ENCODE measurements around the gene ITSN2. TPM values are rescaled to one million over a fixed set of nuclear protein-coding genes. Genes with fewer than 3 reads are reported as not detected.

Gene ITSN2
- total and polyA plus RNA-seq, 12 donors, result 35.1 to 108 (median 59.8) TPM

GRCh38 chr2:24332791-24333540 is 27.4 kb downstream of the ITSN2 start:
- DNase-seq, result no peak
- no peaks in the 10 kb centered on the region for H3K36me3 ChIP-seq (replicated peaks in 1 of 2)
- H3K4me3 ChIP-seq, result no peak overlapping the region
- H3K9me3 ChIP-seq (replicated peaks in 1 of 3), result no peaks in the 10 kb centered on the region
- no peak for TF ChIP-seq POLR2A (IDR thresholded peaks at IDR 0.05)
- TF ChIP-seq, protein P1, sequence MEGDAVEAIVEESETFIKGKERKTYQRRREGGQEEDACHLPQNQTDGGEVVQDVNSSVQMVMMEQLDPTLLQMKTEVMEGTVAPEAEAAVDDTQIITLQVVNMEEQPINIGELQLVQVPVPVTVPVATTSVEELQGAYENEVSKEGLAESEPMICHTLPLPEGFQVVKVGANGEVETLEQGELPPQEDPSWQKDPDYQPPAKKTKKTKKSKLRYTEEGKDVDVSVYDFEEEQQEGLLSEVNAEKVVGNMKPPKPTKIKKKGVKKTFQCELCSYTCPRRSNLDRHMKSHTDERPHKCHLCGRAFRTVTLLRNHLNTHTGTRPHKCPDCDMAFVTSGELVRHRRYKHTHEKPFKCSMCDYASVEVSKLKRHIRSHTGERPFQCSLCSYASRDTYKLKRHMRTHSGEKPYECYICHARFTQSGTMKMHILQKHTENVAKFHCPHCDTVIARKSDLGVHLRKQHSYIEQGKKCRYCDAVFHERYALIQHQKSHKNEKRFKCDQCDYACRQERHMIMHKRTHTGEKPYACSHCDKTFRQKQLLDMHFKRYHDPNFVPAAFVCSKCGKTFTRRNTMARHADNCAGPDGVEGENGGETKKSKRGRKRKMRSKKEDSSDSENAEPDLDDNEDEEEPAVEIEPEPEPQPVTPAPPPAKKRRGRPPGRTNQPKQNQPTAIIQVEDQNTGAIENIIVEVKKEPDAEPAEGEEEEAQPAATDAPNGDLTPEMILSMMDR (IDR thresholded peaks at IDR 0.05), result no peak
- intact Hi-C loops (cut with DNase I), result no loop called here
- peak overlapping the region in 1 of 5 donors; percentile 12 for H3K27ac ChIP-seq
- WGBS, 4 donors, result 77 to 88% (median 86%) methylated on average over 2 of the region's 2 CpGs
- no peaks in the 10 kb centered on the region for H3K27me3 ChIP-seq
- peaks cover 11 to 60% of the 10 kb centered on the region in 2 donors for H3K4me1 ChIP-seq (replicated peaks in 1 of 2)

- WGBS, 4 donors, result 79 to 85% (median 84%) methylated on average over 11 of the region's 11 CpGs
- H3K27me3 ChIP-seq, result no peaks in the 10 kb centered on the region
Measured at GRCh38 chr2:24330161-24330560, 30.2 kb downstream of the ITSN2 start.

GRCh38 chr2:24329700-24330099 is 30.6 kb downstream of the ITSN2 start:
- TF ChIP-seq, protein P1 (IDR thresholded peaks at IDR 0.05), result no peak
- no peak for TF ChIP-seq POLR2A (IDR thresholded peaks at IDR 0.05)
- H3K9me3 ChIP-seq (replicated peaks in 1 of 3), result no peaks in the 10 kb centered on the region
- no peak overlapping the region for H3K4me3 ChIP-seq
- no peak for DNase-seq
- H3K27me3 ChIP-seq, result no peaks in the 10 kb centered on the region
- intact Hi-C loops (cut with DNase I), result no loop called here
- peaks cover 11 to 53% of the 10 kb centered on the region in 2 donors for H3K4me1 ChIP-seq (replicated peaks in 1 of 2)
- WGBS, 4 donors, result 49 to 60% (median 52%) methylated on average over 2 of the region's 2 CpGs
- H3K36me3 ChIP-seq (replicated peaks in 1 of 2), result no peaks in the 10 kb centered on the region
- no peak overlapping the region for H3K27ac ChIP-seq

More at GRCh38 chr2:24330161-24330560, 30.2 kb downstream of the ITSN2 start:
- H3K36me3 ChIP-seq (replicated peaks in 1 of 2), result no peaks in the 10 kb centered on the region
- intact Hi-C loops (cut with DNase I), result no loop called here
- H3K4me1 ChIP-seq (replicated peaks in 1 of 2), result peaks cover 11 to 53% of the 10 kb centered on the region in 2 donors
- H3K9me3 ChIP-seq (replicated peaks in 1 of 3), result no peaks in the 10 kb centered on the region
- no peak overlapping the region for H3K4me3 ChIP-seq
- no peak for DNase-seq
- TF ChIP-seq POLR2A (IDR thresholded peaks at IDR 0.05), result no peak
- TF ChIP-seq, protein P1 (IDR thresholded peaks at IDR 0.05), result no peak
- no peak overlapping the region for H3K27ac ChIP-seq

- TF ChIP-seq, protein P1 (IDR thresholded peaks at IDR 0.05), result no peak
- TF ChIP-seq POLR2A (IDR thresholded peaks at IDR 0.05), result no peak
Measured at GRCh38 chr2:24328010-24328409, 32.3 kb downstream of the ITSN2 start.

More at GRCh38 chr2:24328010-24328409, 32.3 kb downstream of the ITSN2 start:
- Histone ChIP-seq H3K27me3 (no peaks in the 10 kb centered on the region), H3K9me3 (replicated peaks in 1 of 3) (no peaks in the 10 kb centered on the region), H3K27ac (no peak overlapping the region), H3K4me3 (no peak overlapping the region), H3K4me1 (replicated peaks in 1 of 2) (peaks cover 11 to 38% of the 10 kb centered on the region in 2 donors), H3K36me3 (replicated peaks in 1 of 2) (no peaks in the 10 kb centered on the region)
- 49 to 57% (median 54%) methylated on average over 3 of the region's 3 CpGs for WGBS, 4 donors
- no peak for DNase-seq
- intact Hi-C loops (cut with DNase I), result no loop called here
